Measurements from ENCODE around the gene ZCCHC13.

DNA sequence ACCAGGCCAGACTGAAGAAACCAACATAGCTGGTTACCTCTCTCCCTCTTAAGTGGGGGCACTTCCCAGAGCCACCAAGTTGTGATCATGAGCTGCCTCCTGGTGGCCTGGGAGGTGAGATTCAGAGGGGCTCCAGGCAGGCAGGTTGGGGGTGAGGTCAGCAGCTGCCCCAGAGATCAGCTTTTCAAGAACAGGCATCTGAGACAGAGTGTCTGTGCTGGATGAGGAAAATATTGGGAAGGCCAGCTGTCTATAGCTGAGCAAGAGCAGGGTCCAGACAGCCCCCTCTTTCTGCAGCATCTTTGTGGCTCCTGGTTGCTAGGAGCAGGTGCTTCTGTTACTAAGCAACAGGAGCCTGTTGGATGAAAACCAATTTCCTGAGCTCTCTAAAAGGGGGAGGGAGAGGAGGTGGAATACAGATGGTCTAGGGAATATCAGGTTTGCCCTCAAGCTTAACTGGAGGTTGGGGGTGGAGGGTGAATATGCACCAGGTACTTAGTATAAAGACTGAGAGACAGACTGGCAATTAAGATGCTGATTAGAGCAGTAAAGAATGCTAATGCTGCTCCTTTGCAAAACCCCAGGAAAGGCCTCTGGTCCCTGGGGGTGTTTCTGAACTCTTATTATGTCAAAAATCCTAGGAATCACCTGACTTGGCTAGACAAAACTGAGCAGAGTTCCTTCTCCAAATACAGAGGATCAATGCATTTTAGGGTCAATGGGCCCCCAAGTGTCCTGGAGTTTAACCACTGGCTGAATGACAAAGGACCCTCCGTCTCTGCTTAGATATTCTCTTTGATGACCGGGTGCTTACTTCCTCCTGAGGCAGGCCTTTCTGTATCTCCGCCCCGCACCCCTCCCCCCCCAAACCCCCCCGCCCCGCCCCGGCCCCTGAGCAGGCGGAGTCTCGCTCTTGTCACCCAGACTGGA, 21.4 kb downstream of the ZCCHC13 start:
- TF ChIP-seq, protein P1, sequence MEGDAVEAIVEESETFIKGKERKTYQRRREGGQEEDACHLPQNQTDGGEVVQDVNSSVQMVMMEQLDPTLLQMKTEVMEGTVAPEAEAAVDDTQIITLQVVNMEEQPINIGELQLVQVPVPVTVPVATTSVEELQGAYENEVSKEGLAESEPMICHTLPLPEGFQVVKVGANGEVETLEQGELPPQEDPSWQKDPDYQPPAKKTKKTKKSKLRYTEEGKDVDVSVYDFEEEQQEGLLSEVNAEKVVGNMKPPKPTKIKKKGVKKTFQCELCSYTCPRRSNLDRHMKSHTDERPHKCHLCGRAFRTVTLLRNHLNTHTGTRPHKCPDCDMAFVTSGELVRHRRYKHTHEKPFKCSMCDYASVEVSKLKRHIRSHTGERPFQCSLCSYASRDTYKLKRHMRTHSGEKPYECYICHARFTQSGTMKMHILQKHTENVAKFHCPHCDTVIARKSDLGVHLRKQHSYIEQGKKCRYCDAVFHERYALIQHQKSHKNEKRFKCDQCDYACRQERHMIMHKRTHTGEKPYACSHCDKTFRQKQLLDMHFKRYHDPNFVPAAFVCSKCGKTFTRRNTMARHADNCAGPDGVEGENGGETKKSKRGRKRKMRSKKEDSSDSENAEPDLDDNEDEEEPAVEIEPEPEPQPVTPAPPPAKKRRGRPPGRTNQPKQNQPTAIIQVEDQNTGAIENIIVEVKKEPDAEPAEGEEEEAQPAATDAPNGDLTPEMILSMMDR (IDR thresholded peaks at IDR 0.05) = no peak
- TF ChIP-seq POLR2AphosphoS5 (IDR thresholded peaks at IDR 0.05) = no peak

All from breast epithelium (tissue), 3 donors.